Loucy (cell line): ENCODE measurements around the gene FHIT.

Experiments used
- CTCF ChIP-seq: fragments of 200-600 bp; sonication (generic); conservative IDR thresholded peaks from 2 replicates; pipeline ENCODE4 v1.5.1; 2014; ENCODE audit warnings: mild to moderate bottlenecking, antibody characterized with exemption, low read length
- EZH2phosphoT487 ChIP-seq: fragments of 200-600 bp; IDR thresholded peaks from 2 replicates; pipeline ENCODE4 v1.6.1; 2018; ENCODE audit warnings: antibody characterized with exemption, mild to moderate bottlenecking, moderate library complexity, borderline replicate concordance

- TF ChIP-seq CTCF (no peak), EZH2phosphoT487 (no peak)
Observed at GRCh38 chr3:59800481-59800880, 1450.8 kb downstream of the FHIT start.
